ENCODE measurements around the gene CENPS.

DNA sequence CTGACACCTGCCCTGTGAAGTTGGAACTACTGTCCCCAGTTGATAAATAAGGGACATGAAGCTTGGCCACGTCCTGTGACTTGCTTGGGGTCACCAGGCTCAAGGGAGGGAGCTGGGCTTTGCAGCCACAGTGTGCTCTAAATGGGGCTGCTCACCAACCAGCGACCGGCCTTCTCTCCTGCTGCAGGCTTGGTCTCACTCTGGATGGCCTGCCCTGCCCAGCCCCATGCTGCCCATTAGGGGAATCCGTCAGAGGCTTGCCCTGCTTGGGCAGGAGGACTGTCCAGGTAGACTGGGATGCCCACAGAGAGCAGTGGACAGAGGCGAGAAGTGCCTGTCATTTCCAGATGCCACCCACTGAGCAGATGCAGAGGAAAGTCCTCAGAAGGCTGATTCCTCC lies 1.2 kb upstream of the CENPS start:
- TF ChIP-seq POLR2AphosphoS5 (IDR thresholded peaks at IDR 0.05) (no peak), POLR2A (IDR thresholded peaks at IDR 0.05) (no peak)
- TF ChIP-seq, protein P1, sequence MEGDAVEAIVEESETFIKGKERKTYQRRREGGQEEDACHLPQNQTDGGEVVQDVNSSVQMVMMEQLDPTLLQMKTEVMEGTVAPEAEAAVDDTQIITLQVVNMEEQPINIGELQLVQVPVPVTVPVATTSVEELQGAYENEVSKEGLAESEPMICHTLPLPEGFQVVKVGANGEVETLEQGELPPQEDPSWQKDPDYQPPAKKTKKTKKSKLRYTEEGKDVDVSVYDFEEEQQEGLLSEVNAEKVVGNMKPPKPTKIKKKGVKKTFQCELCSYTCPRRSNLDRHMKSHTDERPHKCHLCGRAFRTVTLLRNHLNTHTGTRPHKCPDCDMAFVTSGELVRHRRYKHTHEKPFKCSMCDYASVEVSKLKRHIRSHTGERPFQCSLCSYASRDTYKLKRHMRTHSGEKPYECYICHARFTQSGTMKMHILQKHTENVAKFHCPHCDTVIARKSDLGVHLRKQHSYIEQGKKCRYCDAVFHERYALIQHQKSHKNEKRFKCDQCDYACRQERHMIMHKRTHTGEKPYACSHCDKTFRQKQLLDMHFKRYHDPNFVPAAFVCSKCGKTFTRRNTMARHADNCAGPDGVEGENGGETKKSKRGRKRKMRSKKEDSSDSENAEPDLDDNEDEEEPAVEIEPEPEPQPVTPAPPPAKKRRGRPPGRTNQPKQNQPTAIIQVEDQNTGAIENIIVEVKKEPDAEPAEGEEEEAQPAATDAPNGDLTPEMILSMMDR (IDR thresholded peaks at IDR 0.05), result no peak
